C4-2B (cell line): ENCODE results near the gene ZGPAT.
A peak's percentile ranks its signal among the peaks of the same experiment; 100 is the strongest.
"Not testable (repeated sequence)": the region's sequence is repeated elsewhere in the genome, so short reads cannot be mapped to it uniquely, and the experiment has no call there.

Experiments
- H3K27ac ChIP-seq: fragments of 450-650 bp; 2 replicates; pipeline ENCODE4 v1.5.1; 2017
- ZFX ChIP-seq: fragments of 450-650 bp; IDR thresholded peaks from 2 replicates; pipeline ENCODE4 v1.6.1; 2017
- TF ChIP-seq, protein P1 (sequence below): fragments of 450-650 bp; conservative IDR thresholded peaks from 2 replicates; pipeline ENCODE4 v1.5.1; 2017; ENCODE audit warnings: mild to moderate bottlenecking

ZGPAT gene, protein sequence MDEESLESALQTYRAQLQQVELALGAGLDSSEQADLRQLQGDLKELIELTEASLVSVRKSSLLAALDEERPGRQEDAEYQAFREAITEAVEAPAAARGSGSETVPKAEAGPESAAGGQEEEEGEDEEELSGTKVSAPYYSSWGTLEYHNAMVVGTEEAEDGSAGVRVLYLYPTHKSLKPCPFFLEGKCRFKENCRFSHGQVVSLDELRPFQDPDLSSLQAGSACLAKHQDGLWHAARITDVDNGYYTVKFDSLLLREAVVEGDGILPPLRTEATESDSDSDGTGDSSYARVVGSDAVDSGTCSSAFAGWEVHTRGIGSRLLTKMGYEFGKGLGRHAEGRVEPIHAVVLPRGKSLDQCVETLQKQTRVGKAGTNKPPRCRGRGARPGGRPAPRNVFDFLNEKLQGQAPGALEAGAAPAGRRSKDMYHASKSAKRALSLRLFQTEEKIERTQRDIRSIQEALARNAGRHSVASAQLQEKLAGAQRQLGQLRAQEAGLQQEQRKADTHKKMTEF

GRCh38 chr20:63707558-63708300 lies at the start of gene ZGPAT, which contains the start of gene ARFRP1:
TSS of gene ZGPAT (plus strand) at chr20:63708039. CDS start at chr20:63708581, 542 bp downstream.
TSS of gene ARFRP1 (minus strand) at chr20:63707976. CDS start at chr20:63707091, 885 bp downstream.
- peak; percentile 100 for TF ChIP-seq ZFX
- TF ChIP-seq, protein P1, sequence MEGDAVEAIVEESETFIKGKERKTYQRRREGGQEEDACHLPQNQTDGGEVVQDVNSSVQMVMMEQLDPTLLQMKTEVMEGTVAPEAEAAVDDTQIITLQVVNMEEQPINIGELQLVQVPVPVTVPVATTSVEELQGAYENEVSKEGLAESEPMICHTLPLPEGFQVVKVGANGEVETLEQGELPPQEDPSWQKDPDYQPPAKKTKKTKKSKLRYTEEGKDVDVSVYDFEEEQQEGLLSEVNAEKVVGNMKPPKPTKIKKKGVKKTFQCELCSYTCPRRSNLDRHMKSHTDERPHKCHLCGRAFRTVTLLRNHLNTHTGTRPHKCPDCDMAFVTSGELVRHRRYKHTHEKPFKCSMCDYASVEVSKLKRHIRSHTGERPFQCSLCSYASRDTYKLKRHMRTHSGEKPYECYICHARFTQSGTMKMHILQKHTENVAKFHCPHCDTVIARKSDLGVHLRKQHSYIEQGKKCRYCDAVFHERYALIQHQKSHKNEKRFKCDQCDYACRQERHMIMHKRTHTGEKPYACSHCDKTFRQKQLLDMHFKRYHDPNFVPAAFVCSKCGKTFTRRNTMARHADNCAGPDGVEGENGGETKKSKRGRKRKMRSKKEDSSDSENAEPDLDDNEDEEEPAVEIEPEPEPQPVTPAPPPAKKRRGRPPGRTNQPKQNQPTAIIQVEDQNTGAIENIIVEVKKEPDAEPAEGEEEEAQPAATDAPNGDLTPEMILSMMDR = no peak
- peak within 1 kb of the TSS; percentile 98 for H3K27ac ChIP-seq

GRCh38 chr20:63658749-63659187 lies 49.1 kb upstream of the ZGPAT start:
- TF ChIP-seq ZFX = no peak
- TF ChIP-seq, protein P1 = no peak
- peak overlapping the region; percentile 80 for H3K27ac ChIP-seq

DNA sequence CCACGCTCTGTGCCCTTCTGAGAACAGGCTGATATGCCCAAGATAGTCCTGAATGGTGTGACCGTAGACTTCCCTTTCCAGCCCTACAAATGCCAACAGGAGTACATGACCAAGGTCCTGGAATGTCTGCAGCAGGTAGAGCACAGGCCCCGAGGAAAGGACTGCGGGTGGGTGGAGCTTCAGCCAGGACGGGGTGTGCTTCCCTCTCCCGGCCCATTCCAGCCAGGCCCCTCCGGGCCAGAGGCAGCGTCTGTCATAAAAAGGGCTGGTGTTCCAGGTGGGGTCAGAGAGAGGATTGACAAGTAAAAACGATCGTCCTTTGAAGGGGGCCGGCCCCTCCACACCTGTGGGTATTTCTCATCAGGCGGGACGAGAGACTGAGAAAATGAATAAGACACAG lies 48.5 kb upstream of the ZGPAT start:
- TF ChIP-seq, protein P1 = no peak
- no peak for TF ChIP-seq ZFX
- peak overlapping the region; percentile 80; the same call in 1 of the 2 replicates for H3K27ac ChIP-seq

GRCh38 chr20:63660174-63660573 lies 47.7 kb upstream of the ZGPAT start:
- H3K27ac ChIP-seq = not testable (repeated sequence)

DNA sequence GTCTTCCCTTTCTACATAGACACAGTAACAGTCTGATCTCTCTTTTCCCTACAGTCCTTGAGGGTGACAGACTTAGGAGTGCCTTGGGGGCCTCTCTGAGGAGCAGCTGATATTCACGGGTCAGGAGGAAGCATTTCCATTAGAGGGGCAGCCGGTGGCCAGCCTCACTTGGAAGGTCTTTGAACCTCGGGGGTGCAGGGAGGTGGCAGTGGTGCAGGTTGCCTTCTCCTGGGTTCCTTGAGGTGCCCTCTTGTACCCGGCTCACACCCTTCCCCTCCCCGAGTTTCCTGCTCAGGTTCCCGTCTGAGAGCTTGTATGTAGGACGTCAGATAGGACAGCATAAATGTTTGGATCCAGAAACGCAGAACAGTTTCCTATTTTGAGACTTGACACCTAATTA lies 47.2 kb upstream of the ZGPAT start:
- TF ChIP-seq ZFX = no peak
- TF ChIP-seq, protein P1 = no peak

DNA sequence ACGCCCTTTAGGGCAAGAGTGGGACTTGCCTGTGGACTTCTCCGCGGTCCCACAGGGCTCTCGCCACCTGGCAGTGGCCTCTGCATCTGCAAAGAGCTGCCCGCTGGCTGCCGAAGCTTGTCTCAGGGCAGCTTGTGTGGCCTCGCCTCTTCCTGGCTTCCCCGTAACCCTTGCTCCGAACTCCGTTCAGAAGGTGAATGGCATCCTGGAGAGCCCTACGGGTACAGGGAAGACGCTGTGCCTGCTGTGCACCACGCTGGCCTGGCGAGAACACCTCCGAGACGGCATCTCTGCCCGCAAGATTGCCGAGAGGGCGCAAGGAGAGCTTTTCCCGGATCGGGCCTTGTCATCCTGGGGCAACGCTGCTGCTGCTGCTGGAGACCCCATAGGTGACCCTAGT lies 46.7 kb upstream of the ZGPAT start:
- H3K27ac ChIP-seq = no peak overlapping the region
- no peak for TF ChIP-seq ZFX
- TF ChIP-seq, protein P1 = no peak

More for the DNA sequence above, 47.2 kb upstream of the ZGPAT start:
- H3K27ac ChIP-seq = no peak overlapping the region

DNA sequence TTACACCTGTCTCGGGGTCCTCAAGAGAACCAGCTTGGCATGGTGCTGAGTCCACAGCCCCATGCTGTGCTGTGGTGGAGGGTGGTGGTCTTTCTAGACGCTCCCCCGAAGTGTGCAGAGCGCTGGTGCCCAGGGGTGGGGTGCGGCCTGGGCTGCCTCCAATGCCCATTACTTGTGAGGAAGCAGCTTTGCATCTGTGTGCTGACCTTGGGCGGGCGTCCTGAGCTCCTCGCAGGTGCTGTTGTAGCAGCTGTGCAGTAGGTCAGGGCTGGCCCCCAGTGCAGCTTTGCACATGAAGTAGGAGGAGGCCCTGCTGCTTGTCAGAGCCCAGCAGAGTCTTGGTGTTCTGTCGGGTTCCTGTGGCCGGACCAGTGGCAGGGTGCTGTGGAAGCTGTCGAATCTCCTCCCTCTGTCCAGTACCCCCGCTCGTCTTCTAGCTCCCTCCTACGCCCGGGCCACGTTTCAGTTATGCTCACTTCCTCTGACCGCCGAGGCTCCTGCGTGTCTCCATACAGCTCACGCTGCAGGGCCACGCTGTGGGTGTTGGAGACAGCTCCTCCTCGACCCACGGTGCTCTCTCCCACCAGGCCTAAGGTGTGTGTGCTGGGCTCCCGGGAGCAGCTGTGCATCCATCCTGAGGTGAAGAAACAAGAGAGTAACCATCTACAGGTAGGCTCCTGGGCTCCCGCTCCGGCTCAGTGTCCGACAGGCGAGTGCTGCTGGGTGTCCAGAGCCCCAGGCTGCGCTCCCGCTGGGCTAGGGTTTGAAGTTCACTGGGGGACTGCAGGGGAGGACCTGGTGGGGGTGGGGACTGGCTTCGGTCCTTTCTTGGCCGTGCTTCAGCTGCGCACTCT lies 45.7 kb upstream of the ZGPAT start:
- TF ChIP-seq ZFX = no peak
- TF ChIP-seq, protein P1 = no peak
- H3K27ac ChIP-seq = no peak overlapping the region
